ENCODE measurements around the gene CREBL2.

GRCh38 chr12:12660201-12660600, 48.5 kb downstream of the CREBL2 start:
- TF ChIP-seq CEBPB (IDR thresholded peaks at IDR 0.05; ENCODE audit: borderline replicate concordance in 1 of 2, low read depth in 2 of 2, low read length in 2 of 2) = no peak
- TF ChIP-seq BCLAF1 (IDR thresholded peaks at IDR 0.05) = no peak

Measured in GM12878 (cell line).